ENCODE results near the gene TRPM8. TPM values are rescaled to one million over a fixed set of nuclear protein-coding genes. Genes with fewer than 3 reads are reported as not detected.

The TRPM8 gene
- polyA plus RNA-seq, 2 of the 4 experiments (the other 2 are of a cell fraction): 0.25 to 0.97 TPM

- H3K4me3 ChIP-seq: no peak overlapping the region
- no peak for FAIRE-seq
- POLR2A ChIA-PET: no interaction called here
- no peak overlapping the region for H3K4me2 ChIP-seq
- no peak for ATAC-seq
- H3K9me3 ChIP-seq: peaks cover 43% of the 10 kb centered on the region
- H3K27ac ChIP-seq: peak overlapping the region; percentile 42 to 70; a peak in 5 of 6 replicates
- WGBS (ENCODE audit: missing lambda C conversion rate): 62% methylated on average over 2 of the region's 2 CpGs
- DNase-seq (ENCODE audit: low read depth in 1 of 2, low spot score in 1 of 2): no peak
- CTCF ChIA-PET: interaction anchor here (0.6 kb wide), 1 partner anchor 452 kb away, joined by 3 read pairs; no protein-coding TSS in a partner anchor
- TF ChIP-seq BCL3 (IDR thresholded peaks at IDR 0.05): no peak
- TF ChIP-seq KDM1A (IDR thresholded peaks at IDR 0.05; ENCODE audit: low read depth): no peak
- TF ChIP-seq ZNF302 (CRISPR knock-in tag; IDR thresholded peaks at IDR 0.05): no peak
- no peak for TF ChIP-seq TFCP2L1 (CRISPR knock-in tag; IDR thresholded peaks at IDR 0.05)
- no peak for TF ChIP-seq EHF (CRISPR knock-in tag; IDR thresholded peaks at IDR 0.05)
- no peak for TF ChIP-seq MAX (IDR thresholded peaks at IDR 0.05)
- no peak for TF ChIP-seq HOXB5 (CRISPR knock-in tag; IDR thresholded peaks at IDR 0.05)
- peaks cover 36% of the 10 kb centered on the region for H3K4me1 ChIP-seq
Observed at GRCh38 chr2:234031207-234031606, 114.0 kb downstream of the TRPM8 start.

GRCh38 chr2:234032279-234032856 lies 115.2 kb downstream of the TRPM8 start:
- Histone ChIP-seq H3K4me1 (peaks cover 33% of the 10 kb centered on the region), H3K4me2 (no peak overlapping the region), H3K4me3 (no peak overlapping the region), H3K27ac (peak overlapping the region; percentile 42 to 70; a peak in 5 of 6 replicates), H3K9me3 (peaks cover 43% of the 10 kb centered on the region)
- WGBS (ENCODE audit: missing lambda C conversion rate): 79% methylated on average over 1 of the region's 1 CpG
- ATAC-seq (peak in 1 of 2 experiments; percentile 48; a peak in 1 of 6 replicates), DNase-seq (ENCODE audit: low read depth in 1 of 2, low spot score in 1 of 2) (peak in 1 of 2 experiments; percentile 37), FAIRE-seq (peak; percentile 56)
- TF ChIP-seq CHD2 (IDR thresholded peaks at IDR 0.05; ENCODE audit: low read length, partially characterized antibody) (no peak), HDAC2 (IDR thresholded peaks at IDR 0.05) (no peak), JUNB (IDR thresholded peaks at IDR 0.05) (peak; percentile 60)
- CTCF ChIA-PET: no interaction called here
- POLR2A ChIA-PET: no interaction called here

- CTCF ChIA-PET: no interaction called here
- FAIRE-seq (no peak), DNase-seq (ENCODE audit: low read depth in 1 of 2, low spot score in 1 of 2) (no peak), ATAC-seq (no peak)
- H3K4me2 ChIP-seq: no peak overlapping the region
- no peak overlapping the region for H3K4me3 ChIP-seq
- TF ChIP-seq RFX5 (IDR thresholded peaks at IDR 0.05): no peak
- TF ChIP-seq PBX3 (IDR thresholded peaks at IDR 0.05): no peak
- TF ChIP-seq USF2 (IDR thresholded peaks at IDR 0.05): no peak
- no peak for TF ChIP-seq CTCF (IDR thresholded peaks at IDR 0.05)
- no peak for TF ChIP-seq ZSCAN20 (CRISPR knock-in tag; IDR thresholded peaks at IDR 0.05)
- TF ChIP-seq MAX (IDR thresholded peaks at IDR 0.05): no peak
- peaks cover 42% of the 10 kb centered on the region for H3K9me3 ChIP-seq
- 75% methylated on average over 3 of the region's 3 CpGs for WGBS (ENCODE audit: missing lambda C conversion rate)
- POLR2A ChIA-PET: interaction anchor here (1.0 kb wide), 1 partner anchor 11 kb away, joined by 4 read pairs; no protein-coding TSS in a partner anchor
- peaks cover 30% of the 10 kb centered on the region for H3K4me1 ChIP-seq
- peak overlapping the region in 1 of 2 experiments; percentile 70; a peak in 4 of 6 replicates for H3K27ac ChIP-seq
Observed at GRCh38 chr2:234033174-234033573, 116.0 kb downstream of the TRPM8 start.
